ENCODE data around the gene PLEKHS1.
"Not testable (repeated sequence)": the region's sequence is repeated elsewhere in the genome, so short reads cannot be mapped to it uniquely, and the experiment has no call there.

PLEKHS1 gene

GRCh38 chr10:113808168-113808567, 56.7 kb downstream of the PLEKHS1 start:
- H3K36me3 ChIP-seq (ENCODE audit: insufficient read depth, low read length): no peaks in the 10 kb centered on the region
- no peaks in the 10 kb centered on the region for H3K79me2 ChIP-seq (ENCODE audit: insufficient read depth, low read length)
- H3K4me3 ChIP-seq (ENCODE audit: low read depth, low read length, poor library complexity, severe bottlenecking): no peak overlapping the region
- no peaks in the 10 kb centered on the region for H3K9me2 ChIP-seq (ENCODE audit: low read depth, low read length)
- no peaks in the 10 kb centered on the region for H4K20me1 ChIP-seq (ENCODE audit: insufficient read depth, low read length)
- H3K27me3 ChIP-seq (ENCODE audit: insufficient read depth, low read length): peaks cover 5% of the 10 kb centered on the region; the same call in 1 of the 2 replicates
- no peaks in the 10 kb centered on the region for H3F3A ChIP-seq (ENCODE audit: insufficient read depth, low read length)
- no peak overlapping the region for H3K4me2 ChIP-seq (ENCODE audit: low read length)
- no peaks in the 10 kb centered on the region for H3K4me1 ChIP-seq (ENCODE audit: insufficient read depth, low read length, severe bottlenecking)
- H2AFZ ChIP-seq (ENCODE audit: low read length): no peak overlapping the region
- no peak overlapping the region for H3K27ac ChIP-seq (ENCODE audit: low read depth, low read length, poor library complexity, severe bottlenecking)
- no peaks in the 10 kb centered on the region for H3K9me3 ChIP-seq (ENCODE audit: low read length)
- TF ChIP-seq, protein P1, sequence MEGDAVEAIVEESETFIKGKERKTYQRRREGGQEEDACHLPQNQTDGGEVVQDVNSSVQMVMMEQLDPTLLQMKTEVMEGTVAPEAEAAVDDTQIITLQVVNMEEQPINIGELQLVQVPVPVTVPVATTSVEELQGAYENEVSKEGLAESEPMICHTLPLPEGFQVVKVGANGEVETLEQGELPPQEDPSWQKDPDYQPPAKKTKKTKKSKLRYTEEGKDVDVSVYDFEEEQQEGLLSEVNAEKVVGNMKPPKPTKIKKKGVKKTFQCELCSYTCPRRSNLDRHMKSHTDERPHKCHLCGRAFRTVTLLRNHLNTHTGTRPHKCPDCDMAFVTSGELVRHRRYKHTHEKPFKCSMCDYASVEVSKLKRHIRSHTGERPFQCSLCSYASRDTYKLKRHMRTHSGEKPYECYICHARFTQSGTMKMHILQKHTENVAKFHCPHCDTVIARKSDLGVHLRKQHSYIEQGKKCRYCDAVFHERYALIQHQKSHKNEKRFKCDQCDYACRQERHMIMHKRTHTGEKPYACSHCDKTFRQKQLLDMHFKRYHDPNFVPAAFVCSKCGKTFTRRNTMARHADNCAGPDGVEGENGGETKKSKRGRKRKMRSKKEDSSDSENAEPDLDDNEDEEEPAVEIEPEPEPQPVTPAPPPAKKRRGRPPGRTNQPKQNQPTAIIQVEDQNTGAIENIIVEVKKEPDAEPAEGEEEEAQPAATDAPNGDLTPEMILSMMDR (IDR thresholded peaks at IDR 0.05; ENCODE audit: low read length): no peak
- no peak for TF ChIP-seq EZH2 (IDR thresholded peaks at IDR 0.05; ENCODE audit: borderline replicate concordance, low read length)
- H3K9ac ChIP-seq (ENCODE audit: low read length): no peak overlapping the region

DNA sequence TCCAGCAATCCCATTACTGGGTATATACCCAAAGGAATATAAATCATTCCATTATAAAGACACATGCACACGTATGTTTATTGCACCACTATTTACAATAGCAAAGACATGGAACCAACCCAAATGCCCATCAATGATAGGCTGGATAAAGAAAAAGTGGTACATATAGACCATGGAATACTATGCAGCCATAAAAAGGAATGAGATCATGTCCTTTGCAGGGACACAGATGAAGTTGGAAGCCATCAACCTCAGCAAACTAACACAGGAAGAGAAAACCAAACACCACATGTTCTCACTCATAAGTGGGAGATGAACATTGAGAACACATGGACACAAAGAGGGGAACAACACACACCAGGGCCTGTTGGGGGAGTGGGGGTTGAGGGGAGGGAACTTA, 63.2 kb downstream of the PLEKHS1 start:
- H3F3A ChIP-seq (ENCODE audit: insufficient read depth, low read length); H3K4me2 ChIP-seq (ENCODE audit: low read length); H3K9me3 ChIP-seq (ENCODE audit: low read length); H3K27ac ChIP-seq (ENCODE audit: low read depth, low read length, poor library complexity, severe bottlenecking); H3K79me2 ChIP-seq (ENCODE audit: insufficient read depth, low read length); H3K36me3 ChIP-seq (ENCODE audit: insufficient read depth, low read length); H3K9me2 ChIP-seq (ENCODE audit: low read depth, low read length); H3K27me3 ChIP-seq (ENCODE audit: insufficient read depth, low read length); H2AFZ ChIP-seq (ENCODE audit: low read length); H4K20me1 ChIP-seq (ENCODE audit: insufficient read depth, low read length); H3K4me3 ChIP-seq (ENCODE audit: low read depth, low read length, poor library complexity, severe bottlenecking); H3K4me1 ChIP-seq (ENCODE audit: insufficient read depth, low read length, severe bottlenecking); H3K9ac ChIP-seq (ENCODE audit: low read length): not testable (repeated sequence)

GRCh38 chr10:113819989-113820388, 68.5 kb downstream of the PLEKHS1 start:
- H3K4me2 ChIP-seq (ENCODE audit: low read length): no peak overlapping the region
- no peak for TF ChIP-seq EZH2 (IDR thresholded peaks at IDR 0.05; ENCODE audit: borderline replicate concordance, low read length)
- TF ChIP-seq, protein P1 (IDR thresholded peaks at IDR 0.05; ENCODE audit: low read length): no peak
- H3K27ac ChIP-seq (ENCODE audit: low read depth, low read length, poor library complexity, severe bottlenecking): no peak overlapping the region
- no peak overlapping the region for H3K9ac ChIP-seq (ENCODE audit: low read length)
- H4K20me1 ChIP-seq (ENCODE audit: insufficient read depth, low read length): no peaks in the 10 kb centered on the region
- H3K9me3 ChIP-seq (ENCODE audit: low read length): no peaks in the 10 kb centered on the region
- H3K4me3 ChIP-seq (ENCODE audit: low read depth, low read length, poor library complexity, severe bottlenecking): no peak overlapping the region
- H3K27me3 ChIP-seq (ENCODE audit: insufficient read depth, low read length): no peaks in the 10 kb centered on the region
- H3K36me3 ChIP-seq (ENCODE audit: insufficient read depth, low read length): no peaks in the 10 kb centered on the region
- H3F3A ChIP-seq (ENCODE audit: insufficient read depth, low read length): no peaks in the 10 kb centered on the region
- H3K9me2 ChIP-seq (ENCODE audit: low read depth, low read length): no peaks in the 10 kb centered on the region
- no peak overlapping the region for H2AFZ ChIP-seq (ENCODE audit: low read length)
- H3K4me1 ChIP-seq (ENCODE audit: insufficient read depth, low read length, severe bottlenecking): no peaks in the 10 kb centered on the region
- H3K79me2 ChIP-seq (ENCODE audit: insufficient read depth, low read length): no peaks in the 10 kb centered on the region

DNA sequence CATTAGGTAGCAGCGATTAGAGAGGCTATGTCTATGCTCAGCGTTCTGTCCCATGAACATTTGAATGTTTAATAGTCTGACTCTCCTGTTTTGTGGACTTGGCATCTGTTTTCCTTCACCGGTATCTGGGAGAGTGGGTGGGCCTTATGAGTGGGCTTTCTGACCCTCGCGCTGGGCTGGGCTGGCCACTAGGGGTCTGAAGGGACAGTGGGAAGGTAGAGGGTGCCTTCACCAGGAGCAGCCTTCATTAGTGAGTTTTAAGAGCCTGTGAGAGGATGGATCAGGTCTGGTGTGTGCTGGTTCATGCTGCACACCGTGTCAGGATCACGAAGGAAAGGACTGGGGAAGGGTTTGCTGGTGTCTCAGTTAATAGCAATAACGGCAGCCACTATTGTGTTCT, 69.0 kb downstream of the PLEKHS1 start:
- no peak overlapping the region for H3K27ac ChIP-seq (ENCODE audit: low read depth, low read length, poor library complexity, severe bottlenecking)
- no peaks in the 10 kb centered on the region for H3K36me3 ChIP-seq (ENCODE audit: insufficient read depth, low read length)
- no peaks in the 10 kb centered on the region for H3K4me1 ChIP-seq (ENCODE audit: insufficient read depth, low read length, severe bottlenecking)
- H3K79me2 ChIP-seq (ENCODE audit: insufficient read depth, low read length): no peaks in the 10 kb centered on the region
- no peak overlapping the region for H3K4me2 ChIP-seq (ENCODE audit: low read length)
- no peaks in the 10 kb centered on the region for H3K9me3 ChIP-seq (ENCODE audit: low read length)
- no peak overlapping the region for H3K4me3 ChIP-seq (ENCODE audit: low read depth, low read length, poor library complexity, severe bottlenecking)
- H4K20me1 ChIP-seq (ENCODE audit: insufficient read depth, low read length): no peaks in the 10 kb centered on the region
- no peak overlapping the region for H3K9ac ChIP-seq (ENCODE audit: low read length)
- no peaks in the 10 kb centered on the region for H3F3A ChIP-seq (ENCODE audit: insufficient read depth, low read length)
- no peaks in the 10 kb centered on the region for H3K9me2 ChIP-seq (ENCODE audit: low read depth, low read length)
- no peaks in the 10 kb centered on the region for H3K27me3 ChIP-seq (ENCODE audit: insufficient read depth, low read length)
- H2AFZ ChIP-seq (ENCODE audit: low read length): no peak overlapping the region
- TF ChIP-seq, protein P1 (IDR thresholded peaks at IDR 0.05; ENCODE audit: low read length): peak; percentile 29; the same call in 1 of the 2 replicates
- no peak for TF ChIP-seq EZH2 (IDR thresholded peaks at IDR 0.05; ENCODE audit: borderline replicate concordance, low read length)

DNA sequence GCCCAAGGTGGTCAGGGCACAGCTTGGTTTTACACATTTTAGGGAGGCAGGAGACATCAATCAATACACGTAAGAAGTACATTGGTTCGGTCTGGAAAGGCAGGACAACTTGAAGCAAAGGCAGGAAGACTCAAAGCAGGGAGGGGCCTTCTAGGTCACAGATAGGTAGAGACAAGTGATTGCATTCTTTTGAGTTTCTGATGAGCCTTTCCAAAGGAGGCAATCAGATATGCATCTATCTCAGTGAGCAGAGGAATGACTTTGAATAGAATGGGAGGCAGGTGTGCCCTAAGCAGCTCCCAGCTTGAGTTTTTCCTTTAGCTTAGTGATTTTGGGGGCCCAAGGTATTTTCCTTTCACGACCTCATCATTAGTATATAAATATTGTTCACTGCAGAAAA, 69.8 kb downstream of the PLEKHS1 start:
- H3K4me2 ChIP-seq (ENCODE audit: low read length); H3F3A ChIP-seq (ENCODE audit: insufficient read depth, low read length); H3K9ac ChIP-seq (ENCODE audit: low read length); H4K20me1 ChIP-seq (ENCODE audit: insufficient read depth, low read length); H3K9me2 ChIP-seq (ENCODE audit: low read depth, low read length); H3K27ac ChIP-seq (ENCODE audit: low read depth, low read length, poor library complexity, severe bottlenecking); H3K4me1 ChIP-seq (ENCODE audit: insufficient read depth, low read length, severe bottlenecking); H2AFZ ChIP-seq (ENCODE audit: low read length); H3K79me2 ChIP-seq (ENCODE audit: insufficient read depth, low read length); H3K9me3 ChIP-seq (ENCODE audit: low read length); H3K4me3 ChIP-seq (ENCODE audit: low read depth, low read length, poor library complexity, severe bottlenecking); H3K27me3 ChIP-seq (ENCODE audit: insufficient read depth, low read length); H3K36me3 ChIP-seq (ENCODE audit: insufficient read depth, low read length): not testable (repeated sequence)
